ENCODE measurements around the gene TMEM117.

The TMEM117 gene

DNA sequence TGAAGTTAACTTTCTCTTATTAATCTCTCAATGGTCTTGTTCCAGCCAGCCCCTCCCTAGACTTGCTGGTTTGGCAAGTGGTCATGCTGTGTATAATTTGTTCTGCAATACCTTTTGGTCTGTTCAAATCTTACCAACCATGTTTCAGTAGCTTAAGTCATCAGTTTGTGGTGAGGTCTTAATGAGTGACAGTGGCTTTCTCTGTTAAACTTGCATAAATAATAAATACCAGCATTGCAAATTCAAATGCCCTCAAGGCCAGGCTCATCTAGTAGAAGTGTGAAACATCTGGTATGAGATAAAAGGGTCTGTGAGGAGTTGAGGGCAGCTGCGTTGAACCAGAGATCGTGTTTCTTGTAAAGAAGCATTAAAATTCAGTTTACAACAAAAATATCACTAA lies 319.5 kb downstream of the TMEM117 start:
- no peaks in the 10 kb centered on the region for H3K27me3 ChIP-seq (ENCODE audit: control insufficient read depth, insufficient read depth, low read length)
- H3K4me3 ChIP-seq (ENCODE audit: low read depth, low read length) = no peak overlapping the region
- no peaks in the 10 kb centered on the region for H3K9me3 ChIP-seq (ENCODE audit: control insufficient read depth, low read length)
- H3K9ac ChIP-seq = no peak overlapping the region
- H3K4me2 ChIP-seq (ENCODE audit: low read length) = no peak overlapping the region
- no peaks in the 10 kb centered on the region for H3K79me2 ChIP-seq
- H3K27ac ChIP-seq = no peak overlapping the region
- no peak overlapping the region for H2AFZ ChIP-seq
- H3K4me1 ChIP-seq = no peaks in the 10 kb centered on the region
- TF ChIP-seq, protein P1, sequence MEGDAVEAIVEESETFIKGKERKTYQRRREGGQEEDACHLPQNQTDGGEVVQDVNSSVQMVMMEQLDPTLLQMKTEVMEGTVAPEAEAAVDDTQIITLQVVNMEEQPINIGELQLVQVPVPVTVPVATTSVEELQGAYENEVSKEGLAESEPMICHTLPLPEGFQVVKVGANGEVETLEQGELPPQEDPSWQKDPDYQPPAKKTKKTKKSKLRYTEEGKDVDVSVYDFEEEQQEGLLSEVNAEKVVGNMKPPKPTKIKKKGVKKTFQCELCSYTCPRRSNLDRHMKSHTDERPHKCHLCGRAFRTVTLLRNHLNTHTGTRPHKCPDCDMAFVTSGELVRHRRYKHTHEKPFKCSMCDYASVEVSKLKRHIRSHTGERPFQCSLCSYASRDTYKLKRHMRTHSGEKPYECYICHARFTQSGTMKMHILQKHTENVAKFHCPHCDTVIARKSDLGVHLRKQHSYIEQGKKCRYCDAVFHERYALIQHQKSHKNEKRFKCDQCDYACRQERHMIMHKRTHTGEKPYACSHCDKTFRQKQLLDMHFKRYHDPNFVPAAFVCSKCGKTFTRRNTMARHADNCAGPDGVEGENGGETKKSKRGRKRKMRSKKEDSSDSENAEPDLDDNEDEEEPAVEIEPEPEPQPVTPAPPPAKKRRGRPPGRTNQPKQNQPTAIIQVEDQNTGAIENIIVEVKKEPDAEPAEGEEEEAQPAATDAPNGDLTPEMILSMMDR (IDR thresholded peaks at IDR 0.05) = no peak
- H3K36me3 ChIP-seq (ENCODE audit: control insufficient read depth, insufficient read depth, low read length) = no peaks in the 10 kb centered on the region

DNA sequence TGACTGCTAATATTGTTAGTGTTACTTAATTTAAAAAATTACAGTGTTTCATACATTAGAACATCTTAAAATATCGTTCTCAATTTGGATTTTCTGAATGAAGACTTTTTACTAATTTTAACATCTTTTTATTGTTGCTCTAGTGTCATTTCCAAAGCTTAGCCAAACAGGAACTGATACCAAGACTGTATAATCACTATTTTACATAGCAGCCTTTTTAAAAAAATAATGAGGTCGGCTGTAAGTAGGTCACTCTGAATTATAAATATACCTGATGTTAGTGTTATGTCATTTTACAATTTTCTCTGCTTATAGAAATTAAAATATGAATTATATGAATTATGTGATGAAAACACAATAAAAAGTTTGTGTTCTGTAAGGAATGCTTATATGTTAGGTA lies 321.5 kb downstream of the TMEM117 start:
- no peaks in the 10 kb centered on the region for H3K4me1 ChIP-seq

GRCh38 chr12:44158746-44159145 lies 322.9 kb downstream of the TMEM117 start:
- Histone ChIP-seq H3K27ac (no peak overlapping the region), H3K36me3 (ENCODE audit: control insufficient read depth, insufficient read depth, low read length) (no peaks in the 10 kb centered on the region), H3K9me3 (ENCODE audit: control insufficient read depth, low read length) (no peaks in the 10 kb centered on the region), H3K4me2 (ENCODE audit: low read length) (no peak overlapping the region), H2AFZ (no peak overlapping the region), H3K4me1 (no peaks in the 10 kb centered on the region), H3K9ac (no peak overlapping the region), H3K4me3 (ENCODE audit: low read depth, low read length) (no peak overlapping the region), H3K79me2 (no peaks in the 10 kb centered on the region), H3K27me3 (ENCODE audit: control insufficient read depth, insufficient read depth, low read length) (no peaks in the 10 kb centered on the region)
- TF ChIP-seq, protein P1 (IDR thresholded peaks at IDR 0.05) = no peak

More for the DNA sequence above, 321.5 kb downstream of the TMEM117 start:
- no peaks in the 10 kb centered on the region for H3K9me3 ChIP-seq (ENCODE audit: control insufficient read depth, low read length)
- TF ChIP-seq, protein P1 (IDR thresholded peaks at IDR 0.05) = no peak
- H3K27me3 ChIP-seq (ENCODE audit: control insufficient read depth, insufficient read depth, low read length) = no peaks in the 10 kb centered on the region
- no peak overlapping the region for H3K27ac ChIP-seq
- H2AFZ ChIP-seq = no peak overlapping the region
- H3K4me2 ChIP-seq (ENCODE audit: low read length) = no peak overlapping the region
- H3K4me3 ChIP-seq (ENCODE audit: low read depth, low read length) = no peak overlapping the region
- H3K36me3 ChIP-seq (ENCODE audit: control insufficient read depth, insufficient read depth, low read length) = no peaks in the 10 kb centered on the region
- no peak overlapping the region for H3K9ac ChIP-seq
- no peaks in the 10 kb centered on the region for H3K79me2 ChIP-seq

GRCh38 chr12:44159216-44159615 lies 323.3 kb downstream of the TMEM117 start:
- Histone ChIP-seq H3K4me3 (ENCODE audit: low read depth, low read length) (no peak overlapping the region), H3K36me3 (ENCODE audit: control insufficient read depth, insufficient read depth, low read length) (no peaks in the 10 kb centered on the region), H2AFZ (no peak overlapping the region), H3K9ac (no peak overlapping the region), H3K4me1 (no peaks in the 10 kb centered on the region), H3K27me3 (ENCODE audit: control insufficient read depth, insufficient read depth, low read length) (no peaks in the 10 kb centered on the region), H3K4me2 (ENCODE audit: low read length) (no peak overlapping the region), H3K9me3 (ENCODE audit: control insufficient read depth, low read length) (no peaks in the 10 kb centered on the region), H3K79me2 (no peaks in the 10 kb centered on the region), H3K27ac (no peak overlapping the region)
- TF ChIP-seq, protein P1 (IDR thresholded peaks at IDR 0.05) = no peak

GRCh38 chr12:44159862-44160261 lies 324.0 kb downstream of the TMEM117 start:
- Histone ChIP-seq H3K36me3 (ENCODE audit: control insufficient read depth, insufficient read depth, low read length) (no peaks in the 10 kb centered on the region), H3K27ac (no peak overlapping the region), H3K79me2 (no peaks in the 10 kb centered on the region), H3K4me2 (ENCODE audit: low read length) (no peak overlapping the region), H3K9ac (no peak overlapping the region), H2AFZ (no peak overlapping the region), H3K4me3 (ENCODE audit: low read depth, low read length) (no peak overlapping the region), H3K9me3 (ENCODE audit: control insufficient read depth, low read length) (no peaks in the 10 kb centered on the region), H3K4me1 (no peaks in the 10 kb centered on the region), H3K27me3 (ENCODE audit: control insufficient read depth, insufficient read depth, low read length) (no peaks in the 10 kb centered on the region)
- TF ChIP-seq, protein P1 (IDR thresholded peaks at IDR 0.05) = no peak
